22Rv1 (cell line): ENCODE measurements around the gene DPEP3.

ENCODE experiments used
- CTCF ChIP-seq: fragments of 450-650 bp; IDR thresholded peaks from 2 replicates; pipeline ENCODE4 v1.5.1; 2017; ENCODE audit warnings: mild to moderate bottlenecking
- ZFX ChIP-seq: fragments of 450-650 bp; IDR thresholded peaks from 2 replicates; pipeline ENCODE4 v1.6.1; 2017; ENCODE audit warnings: antibody characterized with exemption, borderline replicate concordance

- TF ChIP-seq CTCF: no peak
- no peak for TF ChIP-seq ZFX
These were observed 35.5 kb downstream of the DPEP3 start for GRCh38 chr16:67944690-67945391.
